ENCODE data around the gene CRIM1.

DNA sequence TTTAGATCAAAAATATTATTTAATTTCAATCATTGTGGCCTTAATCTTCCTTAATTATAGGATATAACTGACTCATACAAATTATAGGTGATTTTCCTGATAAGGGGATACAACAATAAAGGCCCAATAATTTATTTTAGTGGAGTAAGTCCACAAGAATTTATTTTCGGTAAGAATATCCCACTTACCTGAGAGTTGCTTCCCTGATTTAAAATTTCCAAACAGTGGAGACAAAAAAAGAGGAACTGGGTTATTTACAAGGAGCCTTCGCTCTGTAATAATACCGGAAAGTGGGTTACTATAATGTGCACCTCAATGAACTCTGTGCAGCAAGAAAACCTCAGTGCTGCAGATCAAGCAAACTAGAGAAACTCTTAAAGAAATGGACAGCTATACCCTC is 200.2 kb downstream of the CRIM1 start:
- no peak for TF ChIP-seq POLR2A (IDR thresholded peaks at IDR 0.05)
- TF ChIP-seq, protein P1, sequence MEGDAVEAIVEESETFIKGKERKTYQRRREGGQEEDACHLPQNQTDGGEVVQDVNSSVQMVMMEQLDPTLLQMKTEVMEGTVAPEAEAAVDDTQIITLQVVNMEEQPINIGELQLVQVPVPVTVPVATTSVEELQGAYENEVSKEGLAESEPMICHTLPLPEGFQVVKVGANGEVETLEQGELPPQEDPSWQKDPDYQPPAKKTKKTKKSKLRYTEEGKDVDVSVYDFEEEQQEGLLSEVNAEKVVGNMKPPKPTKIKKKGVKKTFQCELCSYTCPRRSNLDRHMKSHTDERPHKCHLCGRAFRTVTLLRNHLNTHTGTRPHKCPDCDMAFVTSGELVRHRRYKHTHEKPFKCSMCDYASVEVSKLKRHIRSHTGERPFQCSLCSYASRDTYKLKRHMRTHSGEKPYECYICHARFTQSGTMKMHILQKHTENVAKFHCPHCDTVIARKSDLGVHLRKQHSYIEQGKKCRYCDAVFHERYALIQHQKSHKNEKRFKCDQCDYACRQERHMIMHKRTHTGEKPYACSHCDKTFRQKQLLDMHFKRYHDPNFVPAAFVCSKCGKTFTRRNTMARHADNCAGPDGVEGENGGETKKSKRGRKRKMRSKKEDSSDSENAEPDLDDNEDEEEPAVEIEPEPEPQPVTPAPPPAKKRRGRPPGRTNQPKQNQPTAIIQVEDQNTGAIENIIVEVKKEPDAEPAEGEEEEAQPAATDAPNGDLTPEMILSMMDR (IDR thresholded peaks at IDR 0.05): no peak

All from lower leg skin (tissue), 3 donors.